NCI-H2081 treated with DMSO at 0.1 percent for 48 hours (cell line): ENCODE data around the gene SGMS1.
"Not testable (repeated sequence)": the region's sequence is repeated elsewhere in the genome, so short reads cannot be mapped to it uniquely, and the experiment has no call there.

Experiments
- DNase-seq: peaks from one replicate; lab custom pipeline; 2025; lab: John Stamatoyannopoulos, UW

Gene SGMS1

GRCh38 chr10:50470345-50470744 is 153.4 kb downstream of the SGMS1 start:
- DNase-seq = no peak

- DNase-seq = no peak
Observed at GRCh38 chr10:50469778-50470193, 154.0 kb downstream of the SGMS1 start.

DNA sequence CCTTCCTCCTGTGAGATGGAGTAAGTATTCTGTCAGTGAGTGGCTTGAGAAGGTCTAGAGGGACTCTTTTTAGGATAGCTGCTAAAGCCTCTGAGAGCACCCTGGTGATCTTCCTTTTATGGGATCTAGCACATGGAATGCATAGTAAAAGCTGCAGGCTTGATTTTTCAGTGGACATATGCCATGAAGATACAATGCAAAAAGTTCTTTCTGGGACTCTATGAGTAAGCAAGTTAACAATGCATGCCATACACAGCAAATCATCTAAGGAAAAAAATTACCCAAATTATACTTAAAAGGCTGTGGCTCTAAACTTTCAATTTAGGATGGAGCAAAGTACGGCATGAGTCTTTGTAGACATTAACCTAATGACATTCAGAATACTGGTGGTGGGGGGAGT is 154.5 kb downstream of the SGMS1 start:
- DNase-seq = no peak

- no peak for DNase-seq
Observed at GRCh38 chr10:50467209-50467608, 156.5 kb downstream of the SGMS1 start.

GRCh38 chr10:50464004-50464409 is 159.7 kb downstream of the SGMS1 start:
- no peak for DNase-seq

DNA sequence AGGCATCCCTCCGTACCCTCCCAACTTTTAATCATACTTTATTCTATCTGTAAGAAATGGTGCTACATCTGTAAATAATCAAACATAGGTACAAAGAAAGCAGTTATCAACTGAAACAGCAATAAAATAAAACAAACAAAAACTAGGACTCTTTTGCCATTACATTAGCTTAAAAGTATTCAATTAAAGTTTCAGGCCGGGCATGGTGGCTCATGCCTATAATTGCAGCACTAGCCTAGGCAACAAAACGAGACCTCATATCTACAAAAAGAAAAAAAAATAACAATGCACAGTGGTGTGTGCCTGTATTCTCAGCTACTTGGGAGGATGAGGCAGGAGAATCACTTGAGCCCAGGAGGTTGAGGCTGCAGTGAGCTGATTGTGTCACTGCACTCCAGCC is 161.9 kb downstream of the SGMS1 start:
- DNase-seq = no peak

DNA sequence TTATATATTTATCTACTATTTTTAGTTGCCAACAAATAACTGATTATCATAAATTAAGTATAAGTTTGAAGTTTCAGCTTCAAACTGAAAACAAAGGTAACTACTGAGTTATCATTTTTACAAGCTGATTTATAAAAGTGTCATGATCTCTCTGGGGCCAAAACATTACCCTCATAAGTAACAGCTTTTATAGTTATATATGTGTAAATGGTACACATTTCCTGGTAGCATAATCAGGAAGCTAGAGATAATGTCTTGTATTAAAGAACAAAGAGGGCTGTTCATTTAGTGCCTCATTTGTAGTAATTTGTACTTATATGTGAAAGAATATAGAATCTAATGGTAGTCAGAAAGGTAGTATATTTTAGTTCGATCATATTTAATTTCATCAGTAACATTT is 162.6 kb downstream of the SGMS1 start:
- DNase-seq = no peak

DNA sequence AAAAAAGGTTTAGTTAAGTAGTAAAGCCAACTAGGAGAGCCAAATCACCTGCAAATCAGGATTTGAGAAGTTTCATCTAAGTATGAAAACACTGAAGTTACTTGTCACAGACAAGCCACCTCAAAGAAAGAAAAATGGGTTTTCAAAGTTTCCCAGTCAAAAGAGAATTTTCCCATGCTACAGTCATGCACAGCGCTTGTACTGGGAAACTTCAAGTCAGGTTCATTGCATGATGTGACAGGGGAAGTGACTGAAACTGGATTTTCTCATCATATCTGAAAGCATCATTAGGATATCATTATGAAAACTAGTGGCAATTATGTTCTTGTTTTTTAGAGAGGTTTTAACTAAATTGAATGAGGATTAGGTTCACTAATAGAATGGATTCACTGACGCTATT is 167.0 kb downstream of the SGMS1 start:
- no peak for DNase-seq

DNA sequence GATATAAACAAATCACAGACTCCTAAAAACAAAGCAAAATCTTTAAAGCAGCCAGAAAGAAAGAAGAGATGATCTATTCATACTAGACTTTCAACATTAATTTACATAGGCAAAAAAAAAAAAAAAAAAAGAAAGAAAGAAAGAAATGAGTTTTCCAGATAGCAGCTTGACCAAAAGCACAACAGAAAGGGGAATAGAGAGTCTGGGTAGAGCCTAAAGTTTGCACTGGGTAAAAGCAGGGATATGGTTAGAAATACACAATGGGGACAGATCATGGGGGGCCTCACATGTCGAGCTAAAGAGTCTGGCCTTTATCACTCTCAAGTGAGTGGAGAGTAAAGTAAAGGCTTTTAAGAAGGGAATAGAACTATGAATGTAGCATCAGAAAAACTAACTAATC is 169.8 kb downstream of the SGMS1 start:
- DNase-seq = no peak

DNA sequence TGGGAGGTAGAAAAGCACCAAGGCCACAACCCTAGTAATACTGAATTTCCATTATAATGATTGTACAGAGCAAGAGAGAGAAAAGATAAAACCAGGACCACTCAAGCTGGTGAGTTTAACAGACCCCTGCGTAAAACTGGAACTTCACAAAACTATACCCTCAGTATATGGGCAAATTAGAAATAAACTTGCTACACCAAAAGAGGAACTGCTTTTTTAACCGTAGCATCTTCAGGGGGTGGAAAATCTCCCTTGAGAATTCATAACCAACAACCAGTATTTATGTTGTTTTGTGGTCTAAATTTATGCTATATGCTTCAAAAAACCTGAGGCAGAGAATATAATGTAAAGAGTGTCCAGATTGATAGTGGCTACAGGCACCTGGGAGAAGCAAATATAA is 171.2 kb downstream of the SGMS1 start:
- DNase-seq = no peak

GRCh38 chr10:50447691-50448090 is 176.1 kb downstream of the SGMS1 start:
- DNase-seq = no peak

- DNase-seq = not testable (repeated sequence)
Observed at GRCh38 chr10:50445777-50446176, 178.0 kb downstream of the SGMS1 start.

GRCh38 chr10:50440489-50440888 is 183.3 kb downstream of the SGMS1 start:
- DNase-seq = no peak

DNA sequence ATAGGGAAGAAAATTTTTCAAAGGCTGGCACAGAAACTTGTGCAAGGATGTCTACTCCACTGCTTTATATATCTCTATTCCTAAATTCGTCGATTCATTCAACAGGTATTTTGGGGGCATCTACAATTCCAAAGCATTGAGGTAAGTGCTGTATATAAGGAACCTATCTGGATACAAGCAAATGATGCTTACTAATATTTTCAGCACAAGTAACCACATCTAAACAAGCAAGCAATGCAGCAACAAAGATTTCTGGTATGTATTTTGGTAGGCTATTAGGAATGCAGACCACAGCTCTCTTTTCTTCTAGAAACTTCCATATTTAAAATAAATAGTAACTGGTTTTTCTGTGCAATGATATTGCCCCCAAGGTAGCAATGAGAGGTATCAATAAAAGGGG is 183.9 kb downstream of the SGMS1 start:
- DNase-seq = no peak

DNA sequence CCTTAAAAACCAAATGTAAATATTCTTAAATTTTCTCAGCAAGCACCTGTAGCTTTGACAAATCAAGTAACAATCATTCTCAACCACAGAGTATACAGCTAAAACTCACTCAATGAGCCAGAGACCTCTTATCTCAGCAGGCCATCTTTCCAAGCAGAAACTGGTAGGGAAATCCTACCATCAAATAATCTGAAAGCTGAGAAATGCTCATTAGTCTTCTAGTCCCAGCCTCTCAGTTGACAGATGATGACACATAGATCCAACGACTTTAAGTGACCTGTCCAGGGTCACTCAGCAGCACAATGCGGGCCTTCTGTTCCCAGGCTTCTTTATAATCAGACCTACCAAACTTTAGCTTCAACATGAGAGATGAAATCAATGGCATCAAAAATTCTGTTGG is 184.6 kb downstream of the SGMS1 start:
- DNase-seq = no peak

- no peak for DNase-seq
Observed at GRCh38 chr10:50438049-50438936, 185.5 kb downstream of the SGMS1 start.

DNA sequence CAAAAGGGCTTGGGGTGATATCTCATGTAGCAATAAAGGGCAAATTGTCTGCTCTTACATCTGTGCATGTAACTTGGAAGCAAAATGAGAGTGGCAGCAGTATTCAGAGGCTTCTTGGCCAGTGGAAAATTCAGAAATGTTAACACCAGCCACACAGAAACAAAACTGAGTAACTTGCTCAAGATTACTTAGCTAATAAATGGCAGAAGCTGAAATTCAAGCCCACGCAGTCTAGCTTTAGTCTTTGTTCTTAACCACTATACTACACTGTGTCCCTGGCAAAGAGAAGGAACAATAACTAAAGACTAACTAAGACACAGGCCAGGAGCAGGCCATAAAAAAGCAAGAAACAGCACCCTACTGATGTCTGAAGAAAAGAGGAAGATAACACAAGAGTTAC is 186.5 kb downstream of the SGMS1 start:
- DNase-seq = no peak

- no peak for DNase-seq
Observed at GRCh38 chr10:50436805-50437204, 187.0 kb downstream of the SGMS1 start.

DNA sequence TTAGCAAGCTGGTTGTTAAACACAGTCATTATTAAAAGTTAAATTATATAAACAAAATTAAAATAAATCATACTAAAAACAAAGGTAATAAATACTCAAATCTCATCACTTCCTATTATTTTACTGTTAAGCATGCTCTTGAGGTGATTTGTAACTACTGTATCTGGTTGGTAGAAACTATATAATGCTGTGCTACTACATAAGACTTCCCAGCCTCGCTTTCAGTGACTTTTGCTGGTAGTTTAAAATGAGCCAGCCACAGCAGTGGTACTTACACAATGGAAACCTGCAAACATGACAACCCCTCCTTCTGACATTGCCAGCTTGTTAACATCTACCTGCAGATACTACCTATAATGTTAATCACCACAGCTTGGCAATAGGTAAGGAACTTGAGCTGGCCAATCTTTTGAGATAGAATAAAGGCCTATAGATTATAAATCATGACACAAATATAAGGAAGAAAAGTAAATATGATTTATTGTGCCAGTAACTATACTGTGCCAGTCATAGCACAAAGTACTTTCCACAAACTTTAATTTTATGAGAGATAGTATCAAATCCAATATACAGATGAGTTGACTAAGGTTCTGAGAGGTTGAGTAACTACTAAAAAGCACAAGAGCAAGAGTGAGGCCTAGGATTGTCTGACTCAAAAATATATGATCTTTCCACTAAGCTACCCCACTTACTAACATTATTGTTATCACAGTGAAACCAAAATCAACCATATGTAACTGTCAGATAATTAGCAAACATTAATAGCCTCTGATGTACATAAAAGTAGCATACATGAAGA is 191.3 kb downstream of the SGMS1 start:
- DNase-seq = no peak

- no peak for DNase-seq
Observed at GRCh38 chr10:50431791-50432190, 192.0 kb downstream of the SGMS1 start.

DNA sequence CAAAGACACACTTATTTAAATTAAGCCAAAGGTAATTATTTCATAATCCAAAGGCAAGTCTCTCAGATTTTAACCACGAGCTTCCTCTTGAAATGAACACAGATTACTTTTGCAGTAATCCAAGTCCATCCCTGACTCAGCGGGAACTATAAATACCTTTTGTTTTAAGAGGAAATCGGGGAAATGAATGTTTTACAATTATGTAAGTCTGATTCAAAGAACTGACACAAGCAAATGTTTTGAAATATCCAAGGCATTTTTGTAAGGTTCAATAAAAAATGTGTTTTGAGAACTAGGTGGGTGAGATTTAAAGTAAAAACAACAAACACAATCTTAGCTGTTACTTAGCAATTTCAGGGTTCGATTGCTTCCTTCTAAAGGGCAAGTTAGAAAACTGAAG is 192.6 kb downstream of the SGMS1 start:
- no peak for DNase-seq

DNA sequence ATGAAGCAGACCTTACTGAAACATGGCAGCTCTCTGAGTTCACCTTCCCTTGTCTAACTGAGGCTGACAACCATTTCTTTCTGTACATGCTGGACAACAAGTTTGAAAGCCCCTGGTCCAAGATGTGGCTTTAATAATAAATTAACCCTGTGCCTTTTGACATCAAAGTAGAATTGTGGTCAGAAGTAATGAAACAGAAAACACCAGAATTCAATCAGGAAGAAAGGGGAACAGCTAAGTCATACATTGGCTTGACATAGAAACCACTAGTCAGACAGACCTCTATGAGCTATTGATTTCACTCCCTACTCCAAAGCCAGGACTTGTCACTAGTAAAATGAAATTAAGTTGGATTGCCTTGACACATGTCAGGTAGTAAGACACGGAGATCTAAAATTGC is 197.3 kb downstream of the SGMS1 start:
- DNase-seq = no peak

- not testable (repeated sequence) for DNase-seq
Observed at GRCh38 chr10:50425215-50425614, 198.5 kb downstream of the SGMS1 start.
